Measurements from ENCODE around the gene NKAIN2. TPM values are rescaled to one million over a fixed set of nuclear protein-coding genes. Genes with fewer than 3 reads are reported as not detected.
A peak's percentile ranks its signal among the peaks of the same experiment; 100 is the strongest.
"Not testable (repeated sequence)": the region's sequence is repeated elsewhere in the genome, so short reads cannot be mapped to it uniquely, and the experiment has no call there.

The NKAIN2 gene
- polyA plus RNA-seq, 3 donors, result 20.2 to 32.0 (median 22.2) TPM

- DNase-seq (ENCODE audit: low read depth in 3 of 3, low spot score in 2 of 3), result no peak
These were observed 153.0 kb downstream of the NKAIN2 start for GRCh38 chr6:123956492-123957139.

- DNase-seq (ENCODE audit: low read depth in 3 of 3, low spot score in 2 of 3), result peak in 1 of 3 donors; percentile 4
These were observed 158.8 kb downstream of the NKAIN2 start for GRCh38 chr6:123962508-123962907.

GRCh38 chr6:123965894-123966293 is 162.2 kb downstream of the NKAIN2 start:
- DNase-seq (ENCODE audit: low read depth in 3 of 3, low spot score in 2 of 3), result peak in 1 of 3 donors; percentile 7

- DNase-seq (ENCODE audit: low read depth in 3 of 3, low spot score in 2 of 3), result no peak
These were observed 163.0 kb downstream of the NKAIN2 start for GRCh38 chr6:123966618-123967017.

GRCh38 chr6:123967905-123968304 is 164.2 kb downstream of the NKAIN2 start:
- no peak for DNase-seq (ENCODE audit: low read depth in 3 of 3, low spot score in 2 of 3)

- no peak for DNase-seq (ENCODE audit: low read depth in 3 of 3, low spot score in 2 of 3)
These were observed 169.1 kb downstream of the NKAIN2 start for GRCh38 chr6:123972600-123973294.

GRCh38 chr6:123980311-123980710 is 176.6 kb downstream of the NKAIN2 start:
- no peak for DNase-seq (ENCODE audit: low read depth in 3 of 3, low spot score in 2 of 3)

- DNase-seq (ENCODE audit: low read depth in 3 of 3, low spot score in 2 of 3), result no peak
These were observed 183.3 kb downstream of the NKAIN2 start for GRCh38 chr6:123986938-123987337.

GRCh38 chr6:123989918-123990317 is 186.3 kb downstream of the NKAIN2 start:
- not testable (repeated sequence) for DNase-seq (ENCODE audit: low read depth in 3 of 3, low spot score in 2 of 3)

- no peak for DNase-seq (ENCODE audit: low read depth in 3 of 3, low spot score in 2 of 3)
These were observed 186.7 kb downstream of the NKAIN2 start for GRCh38 chr6:123990376-123990775.

GRCh38 chr6:123994168-123994567 is 190.5 kb downstream of the NKAIN2 start:
- DNase-seq (ENCODE audit: low read depth in 3 of 3, low spot score in 2 of 3), result no peak

- DNase-seq (ENCODE audit: low read depth in 3 of 3, low spot score in 2 of 3), result no peak
These were observed 191.4 kb downstream of the NKAIN2 start for GRCh38 chr6:123994891-123995635.

GRCh38 chr6:123997223-123997622 is 193.6 kb downstream of the NKAIN2 start:
- no peak for DNase-seq (ENCODE audit: low read depth in 3 of 3, low spot score in 2 of 3)

- DNase-seq (ENCODE audit: low read depth in 3 of 3, low spot score in 2 of 3), result no peak
These were observed 198.9 kb downstream of the NKAIN2 start for GRCh38 chr6:124002377-124003081.

- no peak for DNase-seq (ENCODE audit: low read depth in 3 of 3, low spot score in 2 of 3)
These were observed 203.6 kb downstream of the NKAIN2 start for GRCh38 chr6:124007266-124007665.

- DNase-seq (ENCODE audit: low read depth in 3 of 3, low spot score in 2 of 3), result no peak
These were observed 204.6 kb downstream of the NKAIN2 start for GRCh38 chr6:124008000-124008987.

GRCh38 chr6:124008988-124009765 is 205.5 kb downstream of the NKAIN2 start:
- DNase-seq (ENCODE audit: low read depth in 3 of 3, low spot score in 2 of 3), result no peak

GRCh38 chr6:124010574-124010973 is 206.9 kb downstream of the NKAIN2 start:
- no peak for DNase-seq (ENCODE audit: low read depth in 3 of 3, low spot score in 2 of 3)

GRCh38 chr6:124011180-124011579 is 207.5 kb downstream of the NKAIN2 start:
- no peak for DNase-seq (ENCODE audit: low read depth in 3 of 3, low spot score in 2 of 3)

Data from right renal cortex interstitium (tissue), 3 donors.